ENCODE measurements around the gene BCL6B.

The BCL6B gene

GRCh38 chr17:7074931-7075330, 52.1 kb downstream of the BCL6B start:
- no peak for TF ChIP-seq ZBTB7A (IDR thresholded peaks at IDR 0.05; ENCODE audit: low read depth)
- no peak for TF ChIP-seq NFIC (IDR thresholded peaks at IDR 0.05)
- TF ChIP-seq CREB1 (IDR thresholded peaks at IDR 0.05; ENCODE audit: low read depth): no peak
- no peak for TF ChIP-seq TCF12 (IDR thresholded peaks at IDR 0.05; ENCODE audit: low read depth)
- no peak for TF ChIP-seq FOXM1 (IDR thresholded peaks at IDR 0.05; ENCODE audit: borderline replicate concordance, low read depth)
- TF ChIP-seq CEBPB (IDR thresholded peaks at IDR 0.05): no peak
- TF ChIP-seq USF1 (IDR thresholded peaks at IDR 0.05): no peak
- TF ChIP-seq MAX (IDR thresholded peaks at IDR 0.05): no peak
- TF ChIP-seq TAF1 (IDR thresholded peaks at IDR 0.05; ENCODE audit: low read depth): no peak
- no peak for TF ChIP-seq EP300 (IDR thresholded peaks at IDR 0.05; ENCODE audit: borderline replicate concordance)
- no peak for TF ChIP-seq TEAD4 (IDR thresholded peaks at IDR 0.05)
- TF ChIP-seq RAD21 (IDR thresholded peaks at IDR 0.05; ENCODE audit: low read depth): no peak

- TF ChIP-seq ZBTB7A (IDR thresholded peaks at IDR 0.05; ENCODE audit: low read depth) (no peak), FOXM1 (IDR thresholded peaks at IDR 0.05; ENCODE audit: borderline replicate concordance, low read depth) (no peak), EP300 (IDR thresholded peaks at IDR 0.05; ENCODE audit: borderline replicate concordance) (no peak), EGR1 (IDR thresholded peaks at IDR 0.05) (no peak), CEBPB (IDR thresholded peaks at IDR 0.05) (no peak), YY1 (IDR thresholded peaks at IDR 0.05; ENCODE audit: low read depth) (no peak), MAX (IDR thresholded peaks at IDR 0.05) (no peak), RAD21 (IDR thresholded peaks at IDR 0.05; ENCODE audit: low read depth) (no peak), TAF1 (IDR thresholded peaks at IDR 0.05; ENCODE audit: low read depth) (no peak), NFIC (IDR thresholded peaks at IDR 0.05) (no peak), TEAD4 (IDR thresholded peaks at IDR 0.05) (no peak), USF1 (IDR thresholded peaks at IDR 0.05) (no peak), TCF12 (IDR thresholded peaks at IDR 0.05; ENCODE audit: low read depth) (no peak), CREB1 (IDR thresholded peaks at IDR 0.05; ENCODE audit: low read depth) (no peak), REST (IDR thresholded peaks at IDR 0.05; ENCODE audit: low read depth) (no peak)
Observed at GRCh38 chr17:7077911-7078546, 55.2 kb downstream of the BCL6B start.

- TF ChIP-seq MAX (IDR thresholded peaks at IDR 0.05): no peak
- no peak for TF ChIP-seq TEAD4 (IDR thresholded peaks at IDR 0.05)
- TF ChIP-seq ZBTB7A (IDR thresholded peaks at IDR 0.05; ENCODE audit: low read depth): no peak
- TF ChIP-seq CREB1 (IDR thresholded peaks at IDR 0.05; ENCODE audit: low read depth): no peak
- no peak for TF ChIP-seq RAD21 (IDR thresholded peaks at IDR 0.05; ENCODE audit: low read depth)
- no peak for TF ChIP-seq EGR1 (IDR thresholded peaks at IDR 0.05)
- no peak for TF ChIP-seq YY1 (IDR thresholded peaks at IDR 0.05; ENCODE audit: low read depth)
Observed at GRCh38 chr17:7078711-7079110, 55.9 kb downstream of the BCL6B start.

Data from Ishikawa (cell line).